HUES64 (cell line): Measurements from ENCODE around the gene LYVE1.

Experiments
- H3K27ac ChIP-seq: 2 replicates; pipeline ENCODE4 v1.7.0; 2013; ENCODE audit warnings: low read depth, low read length, inconsistent platforms
- H3K27me3 ChIP-seq: 2 replicates; pipeline ENCODE4 v1.6.1; 2013; ENCODE audit warnings: mild to moderate bottlenecking, low read length; ENCODE audit not compliant: insufficient read depth
- H3K36me3 ChIP-seq: 2 replicates; pipeline ENCODE4 v1.6.1; 2013; ENCODE audit warnings: mild to moderate bottlenecking, low read length; ENCODE audit not compliant: insufficient read depth
- H3K4me1 ChIP-seq: 2 replicates; pipeline ENCODE4 v1.6.1; 2013; ENCODE audit warnings: mild to moderate bottlenecking, low read length, moderate library complexity; ENCODE audit not compliant: insufficient read depth
- H3K4me3 ChIP-seq: 2 replicates; pipeline ENCODE4 v1.5.1; 2013; ENCODE audit warnings: mild to moderate bottlenecking, low read length, moderate library complexity
- H3K9ac ChIP-seq: 2 replicates; pipeline ENCODE4 v1.6.1; 2013; ENCODE audit warnings: mild to moderate bottlenecking, low read depth, low read length
- H3K9me3 ChIP-seq: 2 replicates; pipeline ENCODE4 v1.6.1; 2013; ENCODE audit warnings: low read depth, low read length; ENCODE audit not compliant: insufficient read depth
- WGBS: fragments of 150-250, 120-280 bp; methylation state at CpG from one replicate; pipeline ENCODE4 v1.1.7; 2013; ENCODE audit warnings: missing lambda C conversion rate; 5-methylcytosine and 5-hydroxymethylcytosine counted together

Gene LYVE1

GRCh38 chr11:10539339-10539738, 29.1 kb downstream of the LYVE1 start:
- peaks cover 11% of the 10 kb centered on the region; the same call in 1 of the 2 replicates for H3K9me3 ChIP-seq
- H3K36me3 ChIP-seq, result no peaks in the 10 kb centered on the region
- 0 out of 2 replicates have a peak, but pooled peaks cover 4% of the 10 kb centered on the region for H3K4me1 ChIP-seq
- H3K9ac ChIP-seq, result no peak overlapping the region
- H3K27me3 ChIP-seq, result peaks cover 12% of the 10 kb centered on the region; the same call in 1 of the 2 replicates
- H3K4me3 ChIP-seq, result no peak overlapping the region
- no peak overlapping the region for H3K27ac ChIP-seq

- no peak overlapping the region for H3K27ac ChIP-seq
- 0 out of 2 replicates have a peak, but pooled peaks cover 4% of the 10 kb centered on the region for H3K4me1 ChIP-seq
- 0 out of 2 replicates have a peak, but pooled peaks cover 9% of the 10 kb centered on the region for H3K9me3 ChIP-seq
- 77% methylated on average over 1 of the region's 1 CpG for WGBS
- no peak overlapping the region for H3K4me3 ChIP-seq
- H3K27me3 ChIP-seq, result peaks cover 12% of the 10 kb centered on the region; the same call in 1 of the 2 replicates
- no peak overlapping the region for H3K9ac ChIP-seq
- no peaks in the 10 kb centered on the region for H3K36me3 ChIP-seq
These were observed 29.5 kb downstream of the LYVE1 start for GRCh38 chr11:10538924-10539323.

DNA sequence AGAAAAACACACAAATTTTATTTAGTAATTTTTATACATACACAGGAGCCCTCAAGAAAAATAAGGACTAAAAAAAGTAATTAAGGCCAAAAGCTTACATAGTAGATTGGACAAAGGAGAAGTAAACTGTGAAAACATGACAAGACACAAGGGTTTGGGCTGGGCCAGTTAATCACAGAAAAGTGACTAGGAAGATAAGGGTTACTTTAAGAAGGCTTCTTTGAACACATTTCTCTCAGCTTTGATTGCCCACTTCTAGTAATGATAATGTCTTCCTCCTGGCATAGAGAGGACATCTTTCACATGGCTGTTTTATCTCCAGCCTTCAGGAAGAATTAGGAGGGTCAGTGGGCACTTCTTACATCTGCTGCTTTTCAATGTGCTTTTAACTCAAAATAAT, 30.9 kb downstream of the LYVE1 start:
- Histone ChIP-seq H3K4me1 (0 out of 2 replicates have a peak, but pooled peaks cover 4% of the 10 kb centered on the region), H3K4me3 (no peak overlapping the region), H3K27me3 (peaks cover 12% of the 10 kb centered on the region; the same call in 1 of the 2 replicates), H3K27ac (no peak overlapping the region), H3K9me3 (no peaks in the 10 kb centered on the region), H3K36me3 (peaks cover 9% of the 10 kb centered on the region; the same call in 1 of the 2 replicates), H3K9ac (no peak overlapping the region)

- no peak overlapping the region for H3K4me3 ChIP-seq
- H3K27ac ChIP-seq, result no peak overlapping the region
- 90% methylated on average over 2 of the region's 2 CpGs for WGBS
- H3K36me3 ChIP-seq, result peaks cover 23% of the 10 kb centered on the region
- H3K9ac ChIP-seq, result no peak overlapping the region
- H3K27me3 ChIP-seq, result peaks cover 2% of the 10 kb centered on the region; the same call in 1 of the 2 replicates
- H3K4me1 ChIP-seq, result no peaks in the 10 kb centered on the region
- no peaks in the 10 kb centered on the region for H3K9me3 ChIP-seq
These were observed 34.1 kb downstream of the LYVE1 start for GRCh38 chr11:10534316-10534715.

GRCh38 chr11:10533323-10533722, 35.1 kb downstream of the LYVE1 start:
- H3K9ac ChIP-seq, result no peak overlapping the region
- H3K9me3 ChIP-seq, result no peaks in the 10 kb centered on the region
- no peak overlapping the region for H3K27ac ChIP-seq
- H3K36me3 ChIP-seq, result peaks cover 33% of the 10 kb centered on the region
- H3K27me3 ChIP-seq, result no peaks in the 10 kb centered on the region
- H3K4me3 ChIP-seq, result no peak overlapping the region
- H3K4me1 ChIP-seq, result no peaks in the 10 kb centered on the region

GRCh38 chr11:10532526-10532925, 35.9 kb downstream of the LYVE1 start:
- Histone ChIP-seq H3K27me3 (no peaks in the 10 kb centered on the region), H3K27ac (no peak overlapping the region), H3K4me1 (no peaks in the 10 kb centered on the region), H3K9me3 (no peaks in the 10 kb centered on the region), H3K9ac (no peak overlapping the region), H3K4me3 (no peak overlapping the region), H3K36me3 (peaks cover 35% of the 10 kb centered on the region)
- WGBS, result 86% methylated on average over 1 of the region's 2 CpGs

GRCh38 chr11:10529279-10529678, 39.2 kb downstream of the LYVE1 start:
- H3K27me3 ChIP-seq, result no peaks in the 10 kb centered on the region
- H3K4me3 ChIP-seq, result no peak overlapping the region
- H3K27ac ChIP-seq, result no peak overlapping the region
- peaks cover 48% of the 10 kb centered on the region for H3K36me3 ChIP-seq
- H3K4me1 ChIP-seq, result no peaks in the 10 kb centered on the region
- WGBS, result 91% methylated on average over 2 of the region's 2 CpGs
- H3K9me3 ChIP-seq, result no peaks in the 10 kb centered on the region
- no peak overlapping the region for H3K9ac ChIP-seq

- no peaks in the 10 kb centered on the region for H3K27me3 ChIP-seq
- H3K9me3 ChIP-seq, result no peaks in the 10 kb centered on the region
- no peaks in the 10 kb centered on the region for H3K4me1 ChIP-seq
- no peak overlapping the region for H3K27ac ChIP-seq
- H3K4me3 ChIP-seq, result no peak overlapping the region
- H3K9ac ChIP-seq, result no peak overlapping the region
- peaks cover 53% of the 10 kb centered on the region for H3K36me3 ChIP-seq
These were observed 40.3 kb downstream of the LYVE1 start for GRCh38 chr11:10528121-10528520.

- no peak overlapping the region for H3K27ac ChIP-seq
- no peaks in the 10 kb centered on the region for H3K4me1 ChIP-seq
- H3K9me3 ChIP-seq, result no peaks in the 10 kb centered on the region
- H3K27me3 ChIP-seq, result no peaks in the 10 kb centered on the region
- H3K9ac ChIP-seq, result no peak overlapping the region
- peaks cover 51% of the 10 kb centered on the region for H3K36me3 ChIP-seq
- WGBS, result 94% methylated on average over 6 of the region's 6 CpGs
- no peak overlapping the region for H3K4me3 ChIP-seq
These were observed 41.2 kb downstream of the LYVE1 start for GRCh38 chr11:10526974-10527918.

DNA sequence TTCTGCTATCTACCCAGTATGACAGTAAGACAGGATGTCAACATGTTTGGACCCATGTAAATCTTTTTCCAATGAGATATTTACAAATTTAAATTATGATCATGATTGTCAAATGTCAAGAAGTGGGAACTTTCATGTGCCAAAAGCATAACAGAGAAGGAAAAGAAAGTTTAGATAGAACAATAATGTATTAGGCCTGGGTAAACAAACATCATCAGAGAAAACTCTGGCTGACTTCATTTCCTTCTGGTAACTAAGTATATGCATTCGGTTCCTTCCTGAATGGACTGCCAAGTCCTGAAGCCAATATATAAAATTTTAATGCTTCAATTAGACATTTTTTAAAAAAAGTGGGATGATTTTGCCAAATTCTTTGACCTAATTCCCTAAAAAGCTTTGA, 44.0 kb downstream of the LYVE1 start:
- 100% methylated on average over 1 of the region's 1 CpG for WGBS
- H3K4me1 ChIP-seq, result no peaks in the 10 kb centered on the region

DNA sequence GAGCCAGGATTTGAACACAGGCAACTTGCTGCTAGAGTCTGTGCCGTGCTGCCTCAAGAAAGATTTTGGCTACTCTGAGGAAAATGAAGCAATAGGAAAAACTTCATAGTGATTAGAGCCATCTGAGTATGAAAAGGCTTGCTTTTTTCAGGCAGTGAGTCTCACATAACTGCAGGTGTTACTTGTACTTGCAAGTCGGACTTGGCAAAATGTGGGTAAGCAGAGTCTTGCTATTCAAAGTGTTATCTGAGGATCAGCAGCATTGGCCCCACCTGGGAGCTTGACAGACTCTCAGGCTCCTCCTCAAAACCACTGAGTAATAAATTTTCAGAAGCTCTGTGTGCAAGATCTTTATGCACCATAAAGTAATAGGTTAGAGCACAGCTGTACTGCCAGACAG, 45.5 kb downstream of the LYVE1 start:
- H3K36me3 ChIP-seq, result peaks cover 59% of the 10 kb centered on the region
- 89% methylated on average over 2 of the region's 2 CpGs for WGBS

More for the DNA sequence above, 44.0 kb downstream of the LYVE1 start:
- Histone ChIP-seq H3K27ac (no peak overlapping the region), H3K9ac (no peak overlapping the region), H3K4me3 (no peak overlapping the region), H3K27me3 (no peaks in the 10 kb centered on the region), H3K9me3 (no peaks in the 10 kb centered on the region), H3K36me3 (peaks cover 62% of the 10 kb centered on the region)

More for the DNA sequence above, 45.5 kb downstream of the LYVE1 start:
- Histone ChIP-seq H3K4me3 (no peak overlapping the region), H3K27ac (no peak overlapping the region), H3K9ac (no peak overlapping the region), H3K9me3 (no peaks in the 10 kb centered on the region), H3K4me1 (no peaks in the 10 kb centered on the region), H3K27me3 (no peaks in the 10 kb centered on the region)
